KMS-11 (cell line): ENCODE measurements around the gene DNAJC1.

Experiments
- H2AFZ ChIP-seq: fragments of 200-600 bp; sonication (generic); 2 replicates; pipeline ENCODE4 v1.6.1; 2016; ENCODE audit warnings: antibody characterized with exemption, mixed run types, low read depth
- H3K27ac ChIP-seq: fragments of 200-600 bp; sonication (generic); 2 replicates; pipeline ENCODE4 v1.6.1; 2016; ENCODE audit warnings: mild to moderate bottlenecking, mixed run types
- H3K27me3 ChIP-seq: fragments of 200-600 bp; sonication (generic); 2 replicates; pipeline ENCODE4 v1.6.1; 2017; ENCODE audit warnings: mild to moderate bottlenecking, low read depth, mixed run types, moderate library complexity; ENCODE audit not compliant: insufficient read depth
- H3K36me3 ChIP-seq: fragments of 200-600 bp; sonication (generic); 2 replicates; pipeline ENCODE4 v1.6.1; 2017; ENCODE audit warnings: mild to moderate bottlenecking, mixed run types; ENCODE audit not compliant: insufficient read depth
- H3K4me1 ChIP-seq: fragments of 200-600 bp; sonication (generic); 2 replicates; pipeline ENCODE4 v1.6.1; 2016; ENCODE audit warnings: mild to moderate bottlenecking, low read depth, mixed run types; ENCODE audit not compliant: poor library complexity, severe bottlenecking
- H3K4me2 ChIP-seq: fragments of 200-600 bp; sonication (generic); 2 replicates; pipeline ENCODE4 v1.7.0; 2016; ENCODE audit warnings: mild to moderate bottlenecking, mixed run types
- H3K4me3 ChIP-seq: fragments of 200-600 bp; sonication (generic); IDR thresholded peaks from 2 replicates; pipeline ENCODE4 v1.6.1; 2017; ENCODE audit warnings: low read depth, low read length, mixed read lengths; ENCODE audit not compliant: insufficient read depth
- H3K79me2 ChIP-seq: fragments of 200-600 bp; sonication (generic); 2 replicates; pipeline ENCODE4 v1.6.1; 2016; ENCODE audit warnings: low read depth, mixed run types; ENCODE audit not compliant: insufficient read depth
- H3K9ac ChIP-seq: fragments of 200-600 bp; sonication (generic); 2 replicates; pipeline ENCODE4 v1.6.1; 2016; ENCODE audit warnings: mild to moderate bottlenecking, mixed run types
- H4K20me1 ChIP-seq: fragments of 200-600 bp; sonication (generic); 2 replicates; pipeline ENCODE4 v1.6.1; 2016; ENCODE audit warnings: mild to moderate bottlenecking, mixed run types; ENCODE audit not compliant: insufficient read depth
- TF ChIP-seq, protein P1 (sequence below): fragments of 200-600 bp; sonication (generic); conservative IDR thresholded peaks from 2 replicates; pipeline ENCODE4 v1.6.1; 2017; ENCODE audit warnings: low read depth, mild to moderate bottlenecking, antibody characterized with exemption, low read length, moderate library complexity, mixed read lengths

DNAJC1 gene

DNA sequence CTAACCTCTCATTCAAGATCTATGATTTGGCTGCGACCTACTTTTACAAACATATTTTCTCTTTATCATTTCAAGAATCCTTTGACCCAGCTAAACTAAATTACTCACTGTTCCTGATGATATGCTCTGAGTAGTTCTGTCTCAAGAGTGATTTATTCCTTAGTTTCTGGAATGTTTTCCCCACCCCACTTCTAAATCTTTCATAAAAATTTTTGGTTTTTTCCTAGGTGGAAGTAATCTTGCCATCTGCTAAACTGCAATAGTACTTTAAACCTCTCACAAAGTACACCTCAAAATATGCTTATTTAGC, 170.8 kb downstream of the DNAJC1 start:
- Histone ChIP-seq H3K36me3 (no peaks in the 10 kb centered on the region; the same call in 1 of the 2 replicates), H3K79me2 (no peaks in the 10 kb centered on the region), H4K20me1 (no peaks in the 10 kb centered on the region), H3K9ac (no peak overlapping the region), H3K4me3 (no peak overlapping the region), H3K4me1 (no peaks in the 10 kb centered on the region), H3K4me2 (no peak overlapping the region), H2AFZ (no peak overlapping the region), H3K27me3 (no peaks in the 10 kb centered on the region), H3K27ac (no peak overlapping the region)
- TF ChIP-seq, protein P1, sequence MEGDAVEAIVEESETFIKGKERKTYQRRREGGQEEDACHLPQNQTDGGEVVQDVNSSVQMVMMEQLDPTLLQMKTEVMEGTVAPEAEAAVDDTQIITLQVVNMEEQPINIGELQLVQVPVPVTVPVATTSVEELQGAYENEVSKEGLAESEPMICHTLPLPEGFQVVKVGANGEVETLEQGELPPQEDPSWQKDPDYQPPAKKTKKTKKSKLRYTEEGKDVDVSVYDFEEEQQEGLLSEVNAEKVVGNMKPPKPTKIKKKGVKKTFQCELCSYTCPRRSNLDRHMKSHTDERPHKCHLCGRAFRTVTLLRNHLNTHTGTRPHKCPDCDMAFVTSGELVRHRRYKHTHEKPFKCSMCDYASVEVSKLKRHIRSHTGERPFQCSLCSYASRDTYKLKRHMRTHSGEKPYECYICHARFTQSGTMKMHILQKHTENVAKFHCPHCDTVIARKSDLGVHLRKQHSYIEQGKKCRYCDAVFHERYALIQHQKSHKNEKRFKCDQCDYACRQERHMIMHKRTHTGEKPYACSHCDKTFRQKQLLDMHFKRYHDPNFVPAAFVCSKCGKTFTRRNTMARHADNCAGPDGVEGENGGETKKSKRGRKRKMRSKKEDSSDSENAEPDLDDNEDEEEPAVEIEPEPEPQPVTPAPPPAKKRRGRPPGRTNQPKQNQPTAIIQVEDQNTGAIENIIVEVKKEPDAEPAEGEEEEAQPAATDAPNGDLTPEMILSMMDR, result no peak

GRCh38 chr10:21831986-21832820, 171.3 kb downstream of the DNAJC1 start:
- Histone ChIP-seq H3K4me3 (no peak overlapping the region), H3K9ac (no peak overlapping the region)

DNA sequence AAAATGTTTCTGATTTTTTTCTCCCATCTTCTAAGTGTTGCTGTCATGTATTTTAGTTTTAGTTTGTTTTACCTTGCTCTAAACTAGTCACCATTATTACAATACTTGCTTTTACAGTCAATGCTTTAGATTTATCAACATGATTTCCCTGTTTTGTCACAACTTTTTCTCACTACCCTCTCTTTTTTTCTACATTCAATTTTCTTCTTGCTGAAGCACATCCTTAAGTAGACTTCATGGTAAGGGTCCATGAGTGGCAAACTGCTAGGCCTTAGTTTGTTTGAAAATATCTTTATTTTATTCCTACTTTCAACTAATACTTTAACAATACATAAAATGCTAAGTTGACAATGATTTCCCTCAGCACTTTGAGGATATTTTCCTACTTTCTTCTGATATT, 173.5 kb downstream of the DNAJC1 start:
- Histone ChIP-seq H3K79me2 (no peaks in the 10 kb centered on the region), H3K36me3 (no peaks in the 10 kb centered on the region; the same call in 1 of the 2 replicates), H3K27ac (no peak overlapping the region), H3K4me2 (no peak overlapping the region), H4K20me1 (no peaks in the 10 kb centered on the region), H3K9ac (no peak overlapping the region), H3K4me3 (no peak overlapping the region), H2AFZ (no peak overlapping the region), H3K4me1 (no peaks in the 10 kb centered on the region), H3K27me3 (no peaks in the 10 kb centered on the region)
- TF ChIP-seq, protein P1, result no peak

More at GRCh38 chr10:21831986-21832820, 171.3 kb downstream of the DNAJC1 start:
- Histone ChIP-seq H3K36me3 (no peaks in the 10 kb centered on the region; the same call in 1 of the 2 replicates), H4K20me1 (no peaks in the 10 kb centered on the region), H3K4me2 (no peak overlapping the region), H3K4me1 (no peaks in the 10 kb centered on the region), H3K27me3 (no peaks in the 10 kb centered on the region), H3K79me2 (no peaks in the 10 kb centered on the region), H2AFZ (no peak overlapping the region), H3K27ac (no peak overlapping the region)
- TF ChIP-seq, protein P1, result no peak

DNA sequence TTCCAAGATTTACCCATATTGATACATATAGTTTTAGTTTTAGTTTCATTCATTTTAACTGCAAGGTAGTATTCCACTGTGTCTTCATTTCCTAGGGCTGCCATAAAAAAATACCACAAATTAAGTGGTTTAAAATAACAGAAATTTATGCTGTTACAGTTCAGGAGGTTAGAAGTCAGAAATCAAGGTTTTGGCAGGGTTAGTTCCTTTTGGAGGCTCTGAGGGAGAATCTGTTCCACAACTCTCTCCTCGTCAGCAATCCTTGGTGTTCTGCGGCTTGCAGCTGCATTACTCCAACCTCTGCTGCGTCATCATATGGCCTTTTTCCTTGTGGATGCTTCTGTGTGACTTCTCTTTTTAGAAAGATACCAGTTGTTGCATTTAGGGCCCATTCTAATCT, 176.2 kb downstream of the DNAJC1 start:
- H3K36me3 ChIP-seq, result no peaks in the 10 kb centered on the region; the same call in 1 of the 2 replicates
- H2AFZ ChIP-seq, result no peak overlapping the region
- no peak overlapping the region for H3K27ac ChIP-seq
- no peak overlapping the region for H3K9ac ChIP-seq
- H3K79me2 ChIP-seq, result no peaks in the 10 kb centered on the region
- H4K20me1 ChIP-seq, result no peaks in the 10 kb centered on the region
- no peak overlapping the region for H3K4me2 ChIP-seq
- no peak overlapping the region for H3K4me3 ChIP-seq
- H3K4me1 ChIP-seq, result no peaks in the 10 kb centered on the region
- TF ChIP-seq, protein P1, result no peak
- no peaks in the 10 kb centered on the region for H3K27me3 ChIP-seq
